ENCODE results near the gene AP3B1. TPM values are rescaled to one million over a fixed set of nuclear protein-coding genes. Genes with fewer than 3 reads are reported as not detected.

The AP3B1 gene
- total RNA-seq, 1 donor, result 72.1 TPM

GRCh38 chr5:78308703-78309102 is 14.2 kb upstream of the AP3B1 start:
- Histone ChIP-seq H3K9me3 (ENCODE audit: low read depth, low read length) (no peaks in the 10 kb centered on the region), H3K4me1 (ENCODE audit: insufficient read depth, low read length) (no peaks in the 10 kb centered on the region), H3K27me3 (ENCODE audit: insufficient read depth, low read length) (peaks cover 6% of the 10 kb centered on the region), H3K4me3 (ENCODE audit: low read length) (no peak overlapping the region)

GRCh38 chr5:78300464-78301045 is 6.1 kb upstream of the AP3B1 start:
- H3K27me3 ChIP-seq (ENCODE audit: insufficient read depth, low read length), result no peaks in the 10 kb centered on the region
- no peaks in the 10 kb centered on the region for H3K9me3 ChIP-seq (ENCODE audit: low read depth, low read length)
- H3K4me1 ChIP-seq (ENCODE audit: insufficient read depth, low read length), result peaks cover 4% of the 10 kb centered on the region
- H3K4me3 ChIP-seq (ENCODE audit: low read length), result no peak overlapping the region

GRCh38 chr5:78295035-78295961 is 800 bp upstream of the AP3B1 start:
- Histone ChIP-seq H3K27me3 (ENCODE audit: insufficient read depth, low read length) (no peaks in the 10 kb centered on the region), H3K4me3 (ENCODE audit: low read length) (peak overlapping the region; percentile 98), H3K4me1 (ENCODE audit: insufficient read depth, low read length) (peaks cover 21% of the 10 kb centered on the region), H3K9me3 (ENCODE audit: low read depth, low read length) (no peaks in the 10 kb centered on the region)

GRCh38 chr5:78293851-78294247 is 649 bp downstream of the AP3B1 start:
- peak overlapping the region; percentile 98 for H3K4me3 ChIP-seq (ENCODE audit: low read length)
- no peaks in the 10 kb centered on the region for H3K9me3 ChIP-seq (ENCODE audit: low read depth, low read length)
- H3K27me3 ChIP-seq (ENCODE audit: insufficient read depth, low read length), result no peaks in the 10 kb centered on the region
- peaks cover 24% of the 10 kb centered on the region for H3K4me1 ChIP-seq (ENCODE audit: insufficient read depth, low read length)

- Histone ChIP-seq H3K27me3 (ENCODE audit: insufficient read depth, low read length) (no peaks in the 10 kb centered on the region), H3K4me3 (ENCODE audit: low read length) (no peak overlapping the region), H3K9me3 (ENCODE audit: low read depth, low read length) (no peaks in the 10 kb centered on the region), H3K4me1 (ENCODE audit: insufficient read depth, low read length) (peaks cover 24% of the 10 kb centered on the region)
Observed at GRCh38 chr5:78291687-78292086, 2.8 kb downstream of the AP3B1 start.

GRCh38 chr5:78289911-78290310 is 4.6 kb downstream of the AP3B1 start:
- Histone ChIP-seq H3K9me3 (ENCODE audit: low read depth, low read length) (no peaks in the 10 kb centered on the region), H3K27me3 (ENCODE audit: insufficient read depth, low read length) (no peaks in the 10 kb centered on the region), H3K4me3 (ENCODE audit: low read length) (no peak overlapping the region), H3K4me1 (ENCODE audit: insufficient read depth, low read length) (peaks cover 25% of the 10 kb centered on the region)

- H3K4me3 ChIP-seq (ENCODE audit: low read length), result no peak overlapping the region
- H3K4me1 ChIP-seq (ENCODE audit: insufficient read depth, low read length), result peaks cover 21% of the 10 kb centered on the region
- no peaks in the 10 kb centered on the region for H3K27me3 ChIP-seq (ENCODE audit: insufficient read depth, low read length)
- no peaks in the 10 kb centered on the region for H3K9me3 ChIP-seq (ENCODE audit: low read depth, low read length)
Observed at GRCh38 chr5:78288246-78288645, 6.3 kb downstream of the AP3B1 start.

- Histone ChIP-seq H3K4me3 (ENCODE audit: low read length) (no peak overlapping the region), H3K27me3 (ENCODE audit: insufficient read depth, low read length) (no peaks in the 10 kb centered on the region), H3K4me1 (ENCODE audit: insufficient read depth, low read length) (peaks cover 18% of the 10 kb centered on the region), H3K9me3 (ENCODE audit: low read depth, low read length) (no peaks in the 10 kb centered on the region)
Observed at GRCh38 chr5:78287833-78288232, 6.7 kb downstream of the AP3B1 start.

GRCh38 chr5:78287169-78287568 is 7.3 kb downstream of the AP3B1 start:
- no peaks in the 10 kb centered on the region for H3K27me3 ChIP-seq (ENCODE audit: insufficient read depth, low read length)
- H3K4me3 ChIP-seq (ENCODE audit: low read length), result no peak overlapping the region
- H3K9me3 ChIP-seq (ENCODE audit: low read depth, low read length), result no peaks in the 10 kb centered on the region
- peaks cover 12% of the 10 kb centered on the region for H3K4me1 ChIP-seq (ENCODE audit: insufficient read depth, low read length)

- H3K9me3 ChIP-seq (ENCODE audit: low read depth, low read length), result no peaks in the 10 kb centered on the region
- no peak overlapping the region for H3K4me3 ChIP-seq (ENCODE audit: low read length)
Observed at GRCh38 chr5:78286290-78286689, 8.2 kb downstream of the AP3B1 start.

GRCh38 chr5:78283802-78284201 is 10.7 kb downstream of the AP3B1 start:
- peaks cover 8% of the 10 kb centered on the region for H3K4me1 ChIP-seq (ENCODE audit: insufficient read depth, low read length)
- H3K9me3 ChIP-seq (ENCODE audit: low read depth, low read length), result no peaks in the 10 kb centered on the region
- H3K27me3 ChIP-seq (ENCODE audit: insufficient read depth, low read length), result no peaks in the 10 kb centered on the region
- no peak overlapping the region for H3K4me3 ChIP-seq (ENCODE audit: low read length)

More at GRCh38 chr5:78286290-78286689, 8.2 kb downstream of the AP3B1 start:
- no peaks in the 10 kb centered on the region for H3K27me3 ChIP-seq (ENCODE audit: insufficient read depth, low read length)
- peaks cover 11% of the 10 kb centered on the region for H3K4me1 ChIP-seq (ENCODE audit: insufficient read depth, low read length)

GRCh38 chr5:78283105-78283504 is 11.4 kb downstream of the AP3B1 start:
- Histone ChIP-seq H3K4me3 (ENCODE audit: low read length) (no peak overlapping the region), H3K4me1 (ENCODE audit: insufficient read depth, low read length) (peaks cover 8% of the 10 kb centered on the region), H3K9me3 (ENCODE audit: low read depth, low read length) (no peaks in the 10 kb centered on the region), H3K27me3 (ENCODE audit: insufficient read depth, low read length) (no peaks in the 10 kb centered on the region)

GRCh38 chr5:78280261-78280660 is 14.2 kb downstream of the AP3B1 start:
- Histone ChIP-seq H3K9me3 (ENCODE audit: low read depth, low read length) (no peaks in the 10 kb centered on the region), H3K27me3 (ENCODE audit: insufficient read depth, low read length) (no peaks in the 10 kb centered on the region), H3K4me3 (ENCODE audit: low read length) (no peak overlapping the region), H3K4me1 (ENCODE audit: insufficient read depth, low read length) (no peaks in the 10 kb centered on the region)

- no peaks in the 10 kb centered on the region for H3K4me1 ChIP-seq (ENCODE audit: insufficient read depth, low read length)
- no peaks in the 10 kb centered on the region for H3K9me3 ChIP-seq (ENCODE audit: low read depth, low read length)
- no peak overlapping the region for H3K4me3 ChIP-seq (ENCODE audit: low read length)
- H3K27me3 ChIP-seq (ENCODE audit: insufficient read depth, low read length), result no peaks in the 10 kb centered on the region
Observed at GRCh38 chr5:78279194-78279593, 15.3 kb downstream of the AP3B1 start.

GRCh38 chr5:78277715-78278114 is 16.8 kb downstream of the AP3B1 start:
- no peaks in the 10 kb centered on the region for H3K27me3 ChIP-seq (ENCODE audit: insufficient read depth, low read length)
- no peaks in the 10 kb centered on the region for H3K9me3 ChIP-seq (ENCODE audit: low read depth, low read length)

More at GRCh38 chr5:78277715-78278114, 16.8 kb downstream of the AP3B1 start:
- H3K4me1 ChIP-seq (ENCODE audit: insufficient read depth, low read length), result no peaks in the 10 kb centered on the region
- no peak overlapping the region for H3K4me3 ChIP-seq (ENCODE audit: low read length)
